Right atrium auricular region (tissue), 2 donors: ENCODE results near the gene EPAS1. TPM values are rescaled to one million over a fixed set of nuclear protein-coding genes. Genes with fewer than 3 reads are reported as not detected.

Source experiments
- DNase-seq: peaks from one replicate; pipeline ENCODE4 v3.0.0-alpha.2; 2019; ENCODE audit warnings: low spot score
- H3K27ac ChIP-seq, 2 donors: fragments of 200-600 bp; sonication (generic); 1 replicate in 1 of 2; 2 replicates in 1 of 2; pipeline ENCODE4 v1.5.1; 2016 to 2019
- H3K27me3 ChIP-seq, 2 donors: fragments of 200-600 bp; sonication (generic); one replicate each; pipeline versions ENCODE4 v1.5.1 to v1.6.0; 2017 to 2019
- H3K36me3 ChIP-seq: fragments of 200-600 bp; sonication (generic); one replicate; pipeline ENCODE4 v1.5.1; 2016
- H3K4me1 ChIP-seq, 2 donors: fragments of 200-600 bp; sonication (generic); one replicate each; pipeline versions ENCODE4 v1.5.1 to v1.6.0; 2017 to 2019
- H3K4me3 ChIP-seq, 2 donors: fragments of 200-600 bp; sonication (generic); 1 replicate in 1 of 2; 2 replicates in 1 of 2; pipeline ENCODE4 v1.5.1; 2017 to 2019; ENCODE audit warnings: mild to moderate bottlenecking in 1 of 2, moderate library complexity in 1 of 2
- H3K9me3 ChIP-seq, 2 donors: fragments of 200-600 bp; sonication (generic); one replicate each; pipeline ENCODE4 v1.5.1; 2019
- total RNA-seq, 2 donors: library from RNA; depleted of rRNA; stranded (reverse); fragments of >200 nt; gene quantifications; one replicate each; pipeline ENCODE4 v1.1.0, GENCODE V29; 2016
- TF ChIP-seq, protein P1 (sequence below), 2 donors: fragments of 200-600 bp; sonication (generic); IDR thresholded peaks; one replicate each; pipeline ENCODE4 v1.5.1; 2019; ENCODE audit warnings: antibody characterized with exemption in 2 of 2

EPAS1 gene
- total RNA-seq, 2 donors from 2014 or later, result 257 to 311 TPM

GRCh38 chr2:46364797-46365457 lies 67.7 kb downstream of the EPAS1 start:
- no peak overlapping the region for H3K4me3 ChIP-seq
- TF ChIP-seq, protein P1, sequence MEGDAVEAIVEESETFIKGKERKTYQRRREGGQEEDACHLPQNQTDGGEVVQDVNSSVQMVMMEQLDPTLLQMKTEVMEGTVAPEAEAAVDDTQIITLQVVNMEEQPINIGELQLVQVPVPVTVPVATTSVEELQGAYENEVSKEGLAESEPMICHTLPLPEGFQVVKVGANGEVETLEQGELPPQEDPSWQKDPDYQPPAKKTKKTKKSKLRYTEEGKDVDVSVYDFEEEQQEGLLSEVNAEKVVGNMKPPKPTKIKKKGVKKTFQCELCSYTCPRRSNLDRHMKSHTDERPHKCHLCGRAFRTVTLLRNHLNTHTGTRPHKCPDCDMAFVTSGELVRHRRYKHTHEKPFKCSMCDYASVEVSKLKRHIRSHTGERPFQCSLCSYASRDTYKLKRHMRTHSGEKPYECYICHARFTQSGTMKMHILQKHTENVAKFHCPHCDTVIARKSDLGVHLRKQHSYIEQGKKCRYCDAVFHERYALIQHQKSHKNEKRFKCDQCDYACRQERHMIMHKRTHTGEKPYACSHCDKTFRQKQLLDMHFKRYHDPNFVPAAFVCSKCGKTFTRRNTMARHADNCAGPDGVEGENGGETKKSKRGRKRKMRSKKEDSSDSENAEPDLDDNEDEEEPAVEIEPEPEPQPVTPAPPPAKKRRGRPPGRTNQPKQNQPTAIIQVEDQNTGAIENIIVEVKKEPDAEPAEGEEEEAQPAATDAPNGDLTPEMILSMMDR (IDR thresholded peaks at IDR 0.05), result peak; percentile 69 to 88
- H3K4me1 ChIP-seq, result peaks cover 0 to 30% of the 10 kb centered on the region in 2 donors
- peaks cover 45% of the 10 kb centered on the region for H3K36me3 ChIP-seq
- H3K9me3 ChIP-seq, result no peaks in the 10 kb centered on the region
- H3K27me3 ChIP-seq, result no peaks in the 10 kb centered on the region
- no peak for DNase-seq
- peak overlapping the region in 1 of 2 donors; percentile 3 for H3K27ac ChIP-seq

DNA sequence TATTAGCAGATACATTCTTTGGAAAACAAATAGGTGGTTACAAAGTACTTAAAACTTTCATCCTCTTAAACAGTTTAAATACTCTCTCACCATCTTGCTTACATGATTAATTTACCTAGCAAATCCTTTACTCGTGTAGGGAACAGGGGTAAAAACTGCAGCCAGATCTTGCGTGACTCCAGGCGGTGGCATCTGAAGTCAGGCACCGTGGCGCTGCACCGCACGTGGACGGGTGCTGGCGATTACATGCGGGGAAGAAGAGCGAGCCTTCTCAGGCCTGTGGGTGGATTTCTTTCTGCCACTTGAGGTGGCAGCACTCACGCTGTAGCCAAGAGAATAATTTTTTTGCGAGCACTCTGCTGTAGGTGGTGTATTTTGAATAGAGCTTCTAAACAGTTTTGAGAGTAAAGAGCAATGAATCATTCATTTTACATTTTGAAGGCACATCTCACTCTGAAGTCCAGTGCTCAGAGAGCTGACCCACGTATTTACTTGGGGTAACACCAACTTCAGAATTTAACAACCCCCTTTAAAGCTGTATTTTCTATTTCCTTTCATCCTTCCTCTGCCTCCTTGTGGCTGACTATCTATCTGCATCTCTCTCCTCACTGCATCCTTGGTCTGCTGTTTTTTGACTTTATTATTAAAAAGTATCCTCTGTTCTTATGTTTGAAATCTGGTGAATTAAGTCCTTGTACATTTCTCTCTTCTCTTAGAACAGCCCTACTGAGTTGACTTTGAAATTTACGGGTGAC lies 68.9 kb downstream of the EPAS1 start:
- H3K9me3 ChIP-seq, result no peaks in the 10 kb centered on the region
- peaks cover 0 to 30% of the 10 kb centered on the region in 2 donors for H3K4me1 ChIP-seq
- TF ChIP-seq, protein P1 (IDR thresholded peaks at IDR 0.05), result peak in 1 of 2 donors; percentile 44
- no peaks in the 10 kb centered on the region for H3K27me3 ChIP-seq
- H3K36me3 ChIP-seq, result peaks cover 45% of the 10 kb centered on the region
- no peak overlapping the region for H3K4me3 ChIP-seq
- H3K27ac ChIP-seq, result peak overlapping the region in 1 of 2 donors; percentile 18
- DNase-seq, result no peak

DNA sequence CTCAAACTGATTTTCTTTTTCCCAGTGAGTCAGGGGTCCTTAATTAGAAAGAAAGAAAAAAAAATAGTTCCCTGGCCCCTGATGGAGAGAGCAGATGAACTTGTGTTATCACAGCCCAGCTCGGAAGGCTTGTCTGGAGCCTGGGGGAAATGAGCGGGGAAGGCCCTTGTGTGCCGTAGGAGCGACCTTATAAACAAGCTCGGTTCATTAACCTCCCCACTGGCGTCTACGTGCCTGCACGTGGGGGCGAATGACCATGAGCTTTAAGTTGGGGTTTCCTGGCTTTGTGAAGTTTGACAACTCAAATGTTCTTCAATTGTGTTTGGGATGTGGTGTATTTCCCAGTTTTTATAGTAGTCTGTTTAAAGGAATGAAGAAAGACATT lies 69.5 kb downstream of the EPAS1 start:
- peak overlapping the region in 1 of 2 donors; percentile 18 for H3K27ac ChIP-seq
- DNase-seq, result no peak
- H3K4me3 ChIP-seq, result no peak overlapping the region
- TF ChIP-seq, protein P1 (IDR thresholded peaks at IDR 0.05), result no peak
- H3K9me3 ChIP-seq, result no peaks in the 10 kb centered on the region
- H3K4me1 ChIP-seq, result peaks cover 0 to 27% of the 10 kb centered on the region in 2 donors
- H3K36me3 ChIP-seq, result peaks cover 45% of the 10 kb centered on the region
- H3K27me3 ChIP-seq, result no peaks in the 10 kb centered on the region

DNA sequence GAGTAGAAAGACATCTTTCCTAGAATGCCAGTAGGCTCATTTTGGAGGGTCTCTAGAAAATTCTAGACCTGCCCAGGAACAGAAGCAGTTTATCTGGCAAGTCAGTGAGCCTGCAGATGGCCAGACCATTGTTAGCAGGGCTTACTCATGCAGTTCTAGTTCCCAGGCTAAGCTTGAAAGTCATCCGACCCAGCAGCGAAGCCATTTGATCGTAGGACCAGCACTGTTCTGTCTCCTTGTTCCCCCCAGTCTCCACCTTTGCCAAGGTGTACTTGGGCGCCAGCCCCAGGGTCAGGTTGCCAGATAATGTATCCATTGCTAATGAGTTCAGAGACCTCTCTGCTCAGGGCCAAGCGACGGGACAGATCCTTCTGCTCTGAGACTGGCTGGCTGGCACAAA lies 70.1 kb downstream of the EPAS1 start:
- no peak for DNase-seq
- Histone ChIP-seq H3K4me3 (no peak overlapping the region), H3K36me3 (peaks cover 44% of the 10 kb centered on the region), H3K4me1 (peaks cover 0 to 23% of the 10 kb centered on the region in 2 donors), H3K27ac (no peak overlapping the region), H3K27me3 (no peaks in the 10 kb centered on the region), H3K9me3 (no peaks in the 10 kb centered on the region)
- TF ChIP-seq, protein P1 (IDR thresholded peaks at IDR 0.05), result no peak

- H3K36me3 ChIP-seq, result peaks cover 51% of the 10 kb centered on the region
- H3K4me1 ChIP-seq, result peaks cover 0 to 18% of the 10 kb centered on the region in 2 donors
- no peaks in the 10 kb centered on the region for H3K27me3 ChIP-seq
- no peak overlapping the region for H3K27ac ChIP-seq
- no peaks in the 10 kb centered on the region for H3K9me3 ChIP-seq
- DNase-seq, result no peak
- no peak overlapping the region for H3K4me3 ChIP-seq
- TF ChIP-seq, protein P1 (IDR thresholded peaks at IDR 0.05), result no peak
Measured at GRCh38 chr2:46368401-46368800, 71.2 kb downstream of the EPAS1 start.
